HG02840 (cell line): ENCODE results near the gene GRM4.

Source experiments
- ATAC-seq: cut with Tn5 transposase; IDR thresholded peaks from one replicate; pipeline ENCODE4 v1.9.1; 2021; ENCODE audit warnings: mild to moderate bottlenecking, moderate library complexity, moderate number of reproducible peaks; ENCODE audit not compliant: unreplicated experiment, low FRiP score

The GRM4 gene

GRCh38 chr6:34158876-34159275 is 13.0 kb upstream of the GRM4 start:
- no peak for ATAC-seq

DNA sequence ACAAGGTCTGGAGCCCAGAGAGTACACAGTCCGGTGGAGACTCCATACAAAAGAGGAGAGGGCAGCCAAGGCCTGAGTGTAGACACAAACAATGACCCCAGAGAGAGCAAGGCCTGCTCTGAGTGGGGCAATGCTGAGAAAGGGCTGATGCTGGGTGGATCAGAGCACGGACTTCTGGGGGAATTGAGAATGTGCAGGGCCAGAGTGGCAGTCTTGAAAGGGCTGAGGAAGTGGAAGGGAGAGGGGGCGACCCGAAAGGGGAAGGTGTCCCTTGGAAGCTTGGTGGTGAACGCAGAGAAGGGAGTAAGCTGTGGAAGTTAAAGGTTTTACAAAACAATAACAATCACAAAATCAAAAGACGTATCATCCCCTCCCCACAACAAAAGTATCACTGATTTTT is 12.0 kb upstream of the GRM4 start:
- no peak for ATAC-seq

GRCh38 chr6:34157236-34157830 is 11.4 kb upstream of the GRM4 start:
- ATAC-seq: no peak

GRCh38 chr6:34155471-34156300 is 9.8 kb upstream of the GRM4 start:
- no peak for ATAC-seq

DNA sequence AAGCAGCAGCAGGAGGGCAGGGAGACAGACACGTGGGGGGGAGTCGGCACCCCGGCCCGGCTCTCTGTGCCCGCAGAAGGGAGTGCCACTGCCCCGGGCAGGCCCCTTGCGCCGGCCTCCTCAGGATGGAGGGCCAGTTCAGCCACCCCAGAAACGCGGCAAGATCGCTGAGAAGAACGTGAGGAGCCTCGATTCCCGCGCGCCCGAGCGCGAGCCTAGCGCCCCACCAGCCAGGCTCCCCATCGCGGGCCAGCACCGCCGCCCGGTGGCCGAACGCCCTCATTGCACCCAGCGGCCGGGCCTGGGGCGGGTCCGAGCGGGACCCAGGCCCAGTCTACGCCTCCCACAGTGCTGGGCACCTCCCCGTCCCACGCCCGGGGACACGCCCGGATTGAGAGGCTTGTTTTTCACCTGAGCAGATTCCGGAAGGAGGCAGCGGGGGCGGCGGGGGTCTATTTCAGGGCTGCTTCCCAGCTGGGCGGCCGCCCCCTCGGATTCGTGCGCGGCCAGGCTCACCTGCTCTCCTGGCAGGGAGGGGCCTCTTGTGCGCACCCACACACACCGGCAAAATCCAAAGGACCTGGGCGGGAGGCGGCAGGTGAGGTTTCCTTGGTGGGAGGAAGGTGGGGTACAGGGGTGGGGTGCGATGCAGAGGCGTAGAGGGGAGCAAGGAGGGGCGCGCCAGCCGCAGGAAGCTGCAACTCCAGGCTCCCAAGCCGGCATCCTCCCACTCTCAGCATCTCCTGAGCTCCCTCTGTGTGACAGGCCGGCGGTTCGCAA is 9.0 kb upstream of the GRM4 start:
- ATAC-seq: no peak

DNA sequence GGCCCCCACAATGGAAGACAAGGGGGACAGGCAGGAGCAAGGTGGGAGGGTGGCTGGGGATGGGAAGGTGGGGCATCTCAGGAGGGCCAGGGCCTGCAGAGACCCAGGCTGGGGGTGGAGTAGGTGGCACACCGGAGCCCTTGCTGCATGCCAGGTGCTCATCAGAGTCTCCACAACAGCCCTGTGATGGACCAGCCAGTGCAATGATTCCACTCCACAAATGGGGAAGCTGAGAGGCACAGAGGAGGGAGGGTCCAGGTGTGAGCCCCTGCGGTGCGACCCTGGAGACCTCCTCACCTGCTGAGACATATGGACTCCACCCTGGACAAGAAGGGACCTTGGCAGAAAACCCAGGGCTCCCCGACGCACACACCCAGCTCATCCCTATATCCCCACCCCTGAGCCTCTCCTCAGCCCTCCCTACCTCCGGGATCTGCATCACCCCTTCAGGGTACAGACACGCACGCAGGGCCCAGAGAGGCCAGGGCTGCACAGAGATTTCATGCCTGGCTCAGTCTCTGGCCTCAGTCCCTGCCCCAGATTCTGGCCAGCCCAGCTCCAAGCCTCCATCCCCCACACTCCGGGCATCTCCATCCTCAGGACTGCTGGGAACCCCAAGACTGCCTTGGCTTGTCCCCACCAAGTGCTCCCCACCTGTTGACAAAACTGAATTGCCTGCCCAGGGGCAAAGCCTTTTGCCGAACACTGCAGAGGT is 7.1 kb upstream of the GRM4 start:
- no peak for ATAC-seq

GRCh38 chr6:34152042-34152524 is 6.2 kb upstream of the GRM4 start:
- no peak for ATAC-seq

GRCh38 chr6:34151321-34152041 is 5.6 kb upstream of the GRM4 start:
- ATAC-seq: no peak

- no peak for ATAC-seq
These were observed 4.9 kb upstream of the GRM4 start for GRCh38 chr6:34150766-34151165.

GRCh38 chr6:34149831-34150400 is 4.0 kb upstream of the GRM4 start:
- ATAC-seq: no peak

DNA sequence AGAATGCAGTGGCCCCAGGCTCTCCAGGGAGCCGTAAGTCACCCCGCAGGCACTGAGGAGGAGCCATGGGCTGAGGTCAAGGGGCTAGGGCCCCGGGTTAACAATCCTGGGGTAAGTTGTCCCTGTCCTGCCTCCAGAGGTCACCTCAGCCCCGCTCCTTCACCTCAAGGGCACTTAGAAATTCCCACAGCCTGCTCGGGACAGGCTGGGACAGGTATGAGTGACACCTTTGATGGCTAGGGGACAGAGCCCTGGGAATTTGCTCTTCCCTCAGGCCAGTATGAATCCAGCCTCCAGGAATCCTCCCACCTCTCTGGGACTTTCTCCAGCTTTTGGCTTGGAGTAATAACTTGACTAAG is 3.5 kb upstream of the GRM4 start:
- ATAC-seq: no peak

DNA sequence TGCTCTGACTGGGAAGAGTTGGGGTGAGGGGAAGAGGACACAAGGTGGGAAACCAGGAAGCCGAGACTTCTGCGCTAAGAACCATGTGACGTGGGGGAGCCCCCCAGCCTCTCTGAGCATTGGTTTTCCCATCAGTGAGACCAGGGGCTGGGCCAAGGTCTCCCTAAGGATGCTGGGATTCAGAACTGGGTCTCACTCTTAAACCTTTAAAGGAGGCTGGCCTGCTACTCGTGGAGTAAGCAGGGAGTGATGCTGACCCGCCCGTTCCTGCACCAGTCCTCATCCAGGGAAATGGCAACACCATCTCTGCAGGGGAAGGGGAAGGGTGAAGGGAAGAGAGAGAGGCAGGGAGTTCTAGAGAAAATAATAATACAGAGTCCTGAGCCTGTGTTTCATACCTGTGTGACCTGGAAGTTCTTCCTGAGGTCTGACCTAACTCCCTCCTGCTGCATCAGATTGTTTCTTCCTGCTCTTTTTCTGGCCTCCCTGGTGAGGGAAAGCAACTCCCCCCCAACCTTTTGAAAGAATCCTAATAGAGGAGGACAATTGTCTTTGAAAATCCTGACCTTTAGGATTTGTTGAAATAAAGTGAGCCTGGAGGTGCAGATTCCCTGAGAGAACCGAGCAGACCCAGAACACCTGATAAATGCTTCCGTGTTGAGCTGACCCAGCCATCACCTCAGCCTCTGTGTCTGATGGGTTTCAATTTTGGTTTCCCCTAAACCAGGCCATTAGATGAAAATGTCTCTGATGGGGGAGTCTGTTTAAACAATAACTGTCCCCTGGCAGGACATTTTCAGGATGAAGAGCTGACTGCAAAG is 3.0 kb upstream of the GRM4 start:
- no peak for ATAC-seq

GRCh38 chr6:34147906-34148630 is 2.2 kb upstream of the GRM4 start:
- no peak for ATAC-seq

DNA sequence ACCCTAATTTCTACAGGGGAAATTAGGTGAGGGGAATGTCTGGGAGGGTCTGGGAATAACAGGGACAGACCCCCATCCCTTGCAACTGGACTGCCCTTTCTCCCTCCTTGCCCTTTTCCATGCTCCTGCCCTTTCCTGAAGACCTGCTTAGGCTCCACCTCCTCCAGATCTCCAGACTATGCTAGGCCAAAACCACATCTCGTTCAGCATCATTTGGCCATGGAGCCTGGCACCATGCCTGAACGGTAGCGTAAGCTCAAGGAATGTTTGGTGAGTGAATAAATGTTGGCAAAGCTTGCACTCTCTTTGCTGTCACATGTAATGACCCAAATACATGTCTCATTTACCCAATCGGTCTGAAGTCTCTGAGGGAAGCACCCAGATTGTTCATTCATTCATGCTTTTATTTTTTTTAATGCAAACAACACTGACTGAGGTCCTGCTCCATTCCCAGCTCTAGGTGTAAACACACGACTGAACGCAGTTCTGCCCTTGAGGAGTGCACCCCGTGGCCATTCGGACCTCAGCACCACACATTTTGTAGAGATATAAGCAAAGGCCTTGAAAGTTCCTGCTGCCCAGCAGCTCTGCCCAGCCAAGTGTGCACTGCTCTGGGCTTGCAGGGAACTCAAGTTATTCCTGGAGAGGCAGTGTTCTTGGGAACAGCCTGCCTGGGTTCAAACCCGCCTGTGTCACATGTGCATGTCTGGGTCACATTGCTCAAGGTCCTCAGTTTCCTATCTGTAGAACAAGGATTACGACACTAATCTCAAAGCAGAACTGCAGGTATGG is 1.1 kb upstream of the GRM4 start:
- no peak for ATAC-seq

GRCh38 chr6:34145161-34146020 is 496 bp downstream of the GRM4 start:
- no peak for ATAC-seq

- no peak for ATAC-seq
These were observed 1.2 kb downstream of the GRM4 start for GRCh38 chr6:34144581-34145160.
